ENCODE results near the gene VTCN1. TPM values are rescaled to one million over a fixed set of nuclear protein-coding genes. Genes with fewer than 3 reads are reported as not detected.
"Not testable (repeated sequence)": the region's sequence is repeated elsewhere in the genome, so short reads cannot be mapped to it uniquely, and the experiment has no call there.

Gene VTCN1
- total and polyA plus RNA-seq, 2 of the 8 experiments (the other 6 are each of a cell fraction or from before 2014, with no cell fraction given): 0.32 TPM; not detected in 1

DNA sequence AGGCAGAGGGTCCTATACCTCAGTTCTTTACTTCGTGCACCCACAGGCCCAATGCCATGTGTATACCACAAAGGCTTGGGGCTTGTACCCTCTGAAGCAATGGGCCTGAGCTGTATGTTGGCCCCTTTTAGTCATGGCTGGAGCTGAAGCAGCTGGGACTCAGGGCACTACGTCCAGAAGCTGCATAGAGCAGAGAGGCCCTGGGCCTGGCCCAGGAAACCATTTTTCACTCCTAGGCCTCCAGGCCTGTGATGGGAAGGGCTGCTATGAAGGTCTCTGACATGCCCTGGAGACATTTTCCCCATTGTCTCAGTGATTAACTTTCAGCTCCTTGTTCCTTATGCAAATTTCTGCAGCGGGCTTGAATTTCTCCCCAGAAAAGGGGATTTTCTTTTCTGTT, 48.1 kb upstream of the VTCN1 start (continued):
- TF ChIP-seq, protein P1, sequence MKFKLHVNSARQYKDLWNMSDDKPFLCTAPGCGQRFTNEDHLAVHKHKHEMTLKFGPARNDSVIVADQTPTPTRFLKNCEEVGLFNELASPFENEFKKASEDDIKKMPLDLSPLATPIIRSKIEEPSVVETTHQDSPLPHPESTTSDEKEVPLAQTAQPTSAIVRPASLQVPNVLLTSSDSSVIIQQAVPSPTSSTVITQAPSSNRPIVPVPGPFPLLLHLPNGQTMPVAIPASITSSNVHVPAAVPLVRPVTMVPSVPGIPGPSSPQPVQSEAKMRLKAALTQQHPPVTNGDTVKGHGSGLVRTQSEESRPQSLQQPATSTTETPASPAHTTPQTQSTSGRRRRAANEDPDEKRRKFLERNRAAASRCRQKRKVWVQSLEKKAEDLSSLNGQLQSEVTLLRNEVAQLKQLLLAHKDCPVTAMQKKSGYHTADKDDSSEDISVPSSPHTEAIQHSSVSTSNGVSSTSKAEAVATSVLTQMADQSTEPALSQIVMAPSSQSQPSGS (IDR thresholded peaks at IDR 0.05; ENCODE audit: low read length): no peak
- no peak for TF ChIP-seq SUZ12 (IDR thresholded peaks at IDR 0.05; ENCODE audit: low read length)
- no peak for TF ChIP-seq CEBPB (IDR thresholded peaks at IDR 0.05; ENCODE audit: low read depth, low read length)
- no peak for TF ChIP-seq GTF2F1 (IDR thresholded peaks at IDR 0.05; ENCODE audit: borderline replicate concordance, low read depth, low read length)
- no peak for TF ChIP-seq JUND (IDR thresholded peaks at IDR 0.05; ENCODE audit: low read length)

DNA sequence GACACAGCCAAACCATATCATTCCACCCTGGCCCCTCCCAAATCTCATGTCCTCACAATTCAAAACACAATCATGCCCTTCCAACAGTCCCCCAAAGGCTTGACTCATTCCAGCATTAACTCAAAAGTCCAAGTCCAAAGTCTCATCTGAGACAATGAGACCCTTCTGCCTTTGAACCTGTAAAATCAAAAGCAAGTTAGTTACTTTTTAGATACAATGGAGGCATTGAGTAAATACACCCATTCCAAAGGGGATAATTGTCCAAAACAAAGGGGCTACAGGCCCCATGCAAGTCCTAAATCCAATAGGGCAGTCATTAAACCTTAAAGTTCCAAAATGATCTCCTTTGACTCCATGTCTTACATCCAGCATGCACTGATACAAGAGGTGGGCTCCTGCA, 47.3 kb upstream of the VTCN1 start:
- H4K20me1 ChIP-seq (replicated peaks in 1 of 2; ENCODE audit: control insufficient read depth in 1 of 2, insufficient read depth in 2 of 2, low read length in 2 of 2); H2BK12ac ChIP-seq (ENCODE audit: low read depth, low read length); H3K79me2 ChIP-seq (ENCODE audit: control insufficient read depth in 1 of 2, insufficient read depth in 2 of 2, low read length in 2 of 2); H3K79me1 ChIP-seq (ENCODE audit: low read depth, low read length); H2BK20ac ChIP-seq (ENCODE audit: low read length); H3K18ac ChIP-seq (ENCODE audit: extremely low read depth, low read length); POLR2A ChIA-PET (ENCODE audit: partially characterized antibody); DNase-seq (ENCODE audit: low read depth in 1 of 2, low spot score in 2 of 2); H2BK120ac ChIP-seq (replicated peaks; ENCODE audit: low read depth, low read length); H3K23ac ChIP-seq (ENCODE audit: insufficient read length); H2BK5ac ChIP-seq (ENCODE audit: low read depth, low read length); H2AFZ ChIP-seq (ENCODE audit: low read length); H3K4me3 ChIP-seq (ENCODE audit: extremely low read depth in 1 of 4, insufficient read depth in 2 of 4, low read depth in 3 of 4, low read length in 4 of 4); H3K4me1 ChIP-seq (replicated peaks in 1 of 4; ENCODE audit: control insufficient read depth in 3 of 4, insufficient read depth in 4 of 4, low read length in 3 of 4); H3K36me3 ChIP-seq (ENCODE audit: control insufficient read depth in 2 of 4, insufficient read depth in 4 of 4, low read length in 3 of 4); H4K8ac ChIP-seq (ENCODE audit: extremely low read depth, insufficient read depth, low read length); H2BK15ac ChIP-seq (ENCODE audit: low read length); H3K14ac ChIP-seq (ENCODE audit: insufficient read length); H3K56ac ChIP-seq (replicated peaks; ENCODE audit: insufficient read length, low read depth, low read length); H4K91ac ChIP-seq (replicated peaks; ENCODE audit: insufficient read length, low read length); H2AK5ac ChIP-seq (ENCODE audit: low read depth, low read length); H3K27ac ChIP-seq (ENCODE audit: low read depth, low read length); H4K5ac ChIP-seq (ENCODE audit: insufficient read length, low read depth, low read length); H3K23me2 ChIP-seq (ENCODE audit: low read depth, low read length); H3K27me3 ChIP-seq (replicated peaks in 1 of 4; ENCODE audit: control insufficient read depth in 3 of 4, extremely low read depth in 1 of 4, insufficient read depth in 3 of 4, low read length in 3 of 4); FAIRE-seq; H3K4me2 ChIP-seq (ENCODE audit: insufficient read depth in 1 of 2, low read depth in 2 of 2, low read length in 2 of 2); H3K9ac ChIP-seq (replicated peaks in 1 of 4; ENCODE audit: extremely low read depth in 1 of 4, low read depth in 3 of 4, low read length in 3 of 4); H3K4ac ChIP-seq (replicated peaks; ENCODE audit: insufficient read length, low read depth, low read length): not testable (repeated sequence)
- CTCF ChIA-PET (ENCODE audit: partially characterized antibody): interaction anchor here (0.5 to 1.3 kb wide), 2 partner anchors 20 to 135 kb away, joined by 3 to 4 read pairs; no protein-coding TSS in a partner anchor
- peaks cover 21 to 23% of the 10 kb centered on the region in 2 experiments for H3K9me3 ChIP-seq (ENCODE audit: insufficient read depth in 2 of 2, low read depth in 1 of 2, low read length in 1 of 2)

Data from H1 (cell line).